H9 (cell line): ENCODE measurements around the gene GCLC. TPM values are rescaled to one million over a fixed set of nuclear protein-coding genes. Genes with fewer than 3 reads are reported as not detected.

Experiments
- DNase-seq: peaks from one replicate; pipeline ENCODE4 v3.0.0-alpha.2; 2017
- H2AFZ ChIP-seq: one replicate; pipeline ENCODE4 v1.6.1; 2013; ENCODE audit warnings: mild to moderate bottlenecking, low read length, control low read depth, moderate library complexity
- H2AK5ac ChIP-seq: 2 replicates; pipeline ENCODE4 v1.6.1; 2013; ENCODE audit warnings: low read length, control low read depth, mixed read lengths; ENCODE audit not compliant: insufficient read length
- H2BK120ac ChIP-seq: one replicate; pipeline ENCODE4 v1.6.1; 2013; ENCODE audit warnings: low read depth, mild to moderate bottlenecking, low read length, control low read depth, inconsistent platforms; ENCODE audit not compliant: poor library complexity, severe bottlenecking
- H2BK12ac ChIP-seq: 2 replicates; pipeline ENCODE4 v1.6.1; 2013; ENCODE audit warnings: low read length, control low read depth, mixed read lengths, low read depth; ENCODE audit not compliant: insufficient read length
- H2BK15ac ChIP-seq: 2 replicates; pipeline ENCODE4 v1.6.1; 2013; ENCODE audit warnings: low read depth, low read length, control low read depth
- H2BK20ac ChIP-seq: one replicate; pipeline ENCODE4 v1.6.1; 2013; ENCODE audit warnings: low read depth, mild to moderate bottlenecking, low read length, control low read depth, inconsistent platforms; ENCODE audit not compliant: poor library complexity, severe bottlenecking
- H2BK5ac ChIP-seq: 2 replicates; pipeline ENCODE4 v1.6.1; 2013; ENCODE audit warnings: low read length, control low read depth, mixed read lengths; ENCODE audit not compliant: insufficient read length
- H3K14ac ChIP-seq: 2 replicates; pipeline ENCODE4 v1.6.1; 2013; ENCODE audit warnings: low read length, control low read depth; ENCODE audit not compliant: insufficient read depth
- H3K18ac ChIP-seq: 2 replicates; pipeline ENCODE4 v1.6.1; 2013; ENCODE audit warnings: low read depth, mild to moderate bottlenecking, mixed read lengths, low read length, control low read depth; ENCODE audit not compliant: insufficient read length
- H3K23ac ChIP-seq: 2 replicates; pipeline ENCODE4 v1.6.1; 2013; ENCODE audit warnings: low read length, control low read depth, mixed read lengths, low read depth; ENCODE audit not compliant: insufficient read length
- H3K23me2 ChIP-seq: 2 replicates; pipeline ENCODE4 v1.6.1; 2013; ENCODE audit warnings: low read depth, mild to moderate bottlenecking, mixed read lengths, low read length, control low read depth; ENCODE audit not compliant: insufficient read length, poor library complexity, severe bottlenecking
- H3K27ac ChIP-seq: 2 replicates; pipeline ENCODE4 v1.5.1; 2013; ENCODE audit warnings: low read length, control low read depth, mixed read lengths, low read depth; ENCODE audit not compliant: insufficient read length
- H3K27me3 ChIP-seq: 2 replicates; pipeline ENCODE4 v1.6.1; 2013; ENCODE audit warnings: low read length, control low read depth, inconsistent platforms; ENCODE audit not compliant: insufficient read depth
- H3K4ac ChIP-seq: 2 replicates; pipeline ENCODE4 v1.6.1; 2013; ENCODE audit warnings: low read depth, mild to moderate bottlenecking, control low read depth, inconsistent platforms, low read length, moderate library complexity
- H3K4me1 ChIP-seq: 2 replicates; pipeline ENCODE4 v1.6.1; 2013; ENCODE audit warnings: low read length, control low read depth, inconsistent platforms; ENCODE audit not compliant: insufficient read depth
- H3K4me2 ChIP-seq: 2 replicates; pipeline ENCODE4 v1.6.1; 2013; ENCODE audit warnings: low read length, control low read depth, mixed read lengths; ENCODE audit not compliant: insufficient read length, insufficient read depth
- H3K56ac ChIP-seq: 2 replicates; pipeline ENCODE4 v1.6.1; 2013; ENCODE audit warnings: low read depth, mild to moderate bottlenecking, mixed read lengths, low read length, control low read depth; ENCODE audit not compliant: insufficient read length
- H3K79me1 ChIP-seq: 2 replicates; pipeline ENCODE4 v1.6.1; 2013; ENCODE audit warnings: low read depth, mild to moderate bottlenecking, moderate library complexity, low read length, control low read depth, inconsistent platforms; ENCODE audit not compliant: insufficient read depth, poor library complexity, severe bottlenecking
- H3K79me2 ChIP-seq: 2 replicates; pipeline ENCODE4 v1.6.1; 2013; ENCODE audit warnings: low read length, control low read depth, inconsistent platforms; ENCODE audit not compliant: insufficient read depth
- H3K9ac ChIP-seq: 2 replicates; pipeline ENCODE4 v1.6.1; 2013; ENCODE audit warnings: low read length, control low read depth, mixed read lengths; ENCODE audit not compliant: insufficient read length; ENCODE audit errors: extremely low read depth
- H3K9me3 ChIP-seq: one replicate; pipeline ENCODE4 v1.6.1; 2013; ENCODE audit warnings: low read depth, low read length, inconsistent platforms; ENCODE audit not compliant: control insufficient read depth
- H3T11ph ChIP-seq: one replicate; pipeline ENCODE4 v1.6.1; 2013; ENCODE audit warnings: mild to moderate bottlenecking, low read length, control low read depth, inconsistent platforms
- H4K20me1 ChIP-seq: one replicate; pipeline ENCODE4 v1.6.1; 2013; ENCODE audit not compliant: control insufficient read depth, insufficient read length, insufficient read depth
- H4K5ac ChIP-seq: 2 replicates; pipeline ENCODE4 v1.6.1; 2013; ENCODE audit warnings: low read depth, mild to moderate bottlenecking, mixed read lengths, low read length, control low read depth; ENCODE audit not compliant: insufficient read length
- H4K8ac ChIP-seq: replicated peaks from 2 replicates; pipeline ENCODE4 v1.6.1; 2013; ENCODE audit warnings: low read length, control low read depth, mixed read lengths, low read depth; ENCODE audit not compliant: insufficient read length
- H4K91ac ChIP-seq: 2 replicates; pipeline ENCODE4 v1.6.1; 2013; ENCODE audit warnings: low read depth, mild to moderate bottlenecking, moderate library complexity, mixed read lengths, low read length, control low read depth; ENCODE audit not compliant: insufficient read length
- H3K27ac Mint-ChIP-seq, 3 experiments: 2 replicates in 2 of 3; 3 replicates in 1 of 3; pipeline ENCODE4 v1.8.0; 2020 to 2021; ENCODE audit warnings: mixed read lengths in 3 of 3, mild to moderate bottlenecking in 1 of 3, moderate library complexity in 1 of 3
- H3K27me3 Mint-ChIP-seq: 2 replicates; pipeline ENCODE4 v1.8.0; 2021; ENCODE audit warnings: low read depth, mild to moderate bottlenecking, moderate library complexity, mixed read lengths
- H3K36me3 Mint-ChIP-seq, 3 experiments: 2 replicates in 2 of 3; 3 replicates in 1 of 3; pipeline ENCODE4 v1.8.0; 2020 to 2021; ENCODE audit warnings: low read depth in 3 of 3, mixed read lengths in 3 of 3; ENCODE audit not compliant: insufficient read depth in 1 of 3
- H3K4me1 Mint-ChIP-seq, 2 experiments: 2 replicates each; pipeline ENCODE4 v1.8.0; 2020; ENCODE audit warnings: mixed read lengths in 2 of 2
- H3K4me3 Mint-ChIP-seq, 2 experiments: 2 replicates in 1 of 2; 3 replicates in 1 of 2; pipeline ENCODE4 v1.8.0; 2020 to 2021; ENCODE audit warnings: mild to moderate bottlenecking in 2 of 2, mixed read lengths in 2 of 2, moderate library complexity in 1 of 2
- H3K9me3 Mint-ChIP-seq, 2 experiments: 2 replicates in 1 of 2; 3 replicates in 1 of 2; pipeline ENCODE4 v1.8.0; 2020; ENCODE audit warnings: mild to moderate bottlenecking in 2 of 2, mixed read lengths in 2 of 2, moderate library complexity in 1 of 2
- WGBS: extraction: QIAGEN DNeasy Blood & Tissue Kit; methylation state at CpG from one replicate; pipeline ENCODE4 v1.1.7; 2013; ENCODE audit warnings: missing lambda C conversion rate, low lambda C conversion rate, mixed read lengths; ENCODE audit not compliant: insufficient read length; ENCODE audit errors: extremely low coverage; 5-methylcytosine and 5-hydroxymethylcytosine counted together
- total RNA-seq: library from RNA; stranded (reverse); gene quantifications from 2 replicates; pipeline ENCODE4 v1.2.1, GENCODE V29; 2021
- TF ChIP-seq, protein P1 (sequence below): fragments of 200-600 bp; sonication (generic); conservative IDR thresholded peaks from 3 replicates; pipeline ENCODE4 v1.8.0; 2021; ENCODE audit warnings: antibody characterized with exemption, mild to moderate bottlenecking

The GCLC gene
- total RNA-seq, 1 experiment from 2014 or later, result 55.5 TPM

GRCh38 chr6:53479871-53480270 is 65.0 kb downstream of the GCLC start:
- Mint-ChIP-seq H3K4me1 (peaks cover 0 to 3% of the 10 kb centered on the region in 2 experiments; a peak in 1 of 4 replicates), H3K27ac (no peak overlapping the region), H3K36me3 (no peaks in the 10 kb centered on the region), H3K9me3 (no peaks in the 10 kb centered on the region), H3K4me3 (no peak overlapping the region), H3K27me3 (no peaks in the 10 kb centered on the region)
- Histone ChIP-seq H3K4me2 (no peak overlapping the region), H3K4me1 (no peaks in the 10 kb centered on the region), H3K27ac (no peak overlapping the region), H3K56ac (no peak overlapping the region), H2BK15ac (no peak overlapping the region), H4K8ac (no peak overlapping the region), H3K9ac (no peak overlapping the region), H3K27me3 (no peaks in the 10 kb centered on the region), H3T11ph (no peak overlapping the region), H3K14ac (no peak overlapping the region), H3K4ac (no peak overlapping the region), H2AK5ac (no peak overlapping the region), H4K91ac (no peak overlapping the region), H3K23me2 (no peaks in the 10 kb centered on the region), H4K20me1 (no peaks in the 10 kb centered on the region), H3K18ac (no peak overlapping the region), H2BK20ac (no peak overlapping the region), H3K79me2 (no peaks in the 10 kb centered on the region), H2BK5ac (no peak overlapping the region), H4K5ac (no peak overlapping the region), H2AFZ (no peak overlapping the region), H3K79me1 (no peaks in the 10 kb centered on the region), H3K9me3 (no peaks in the 10 kb centered on the region), H3K23ac (no peak overlapping the region), H2BK12ac (no peak overlapping the region), H2BK120ac (no peak overlapping the region)
- TF ChIP-seq, protein P1, sequence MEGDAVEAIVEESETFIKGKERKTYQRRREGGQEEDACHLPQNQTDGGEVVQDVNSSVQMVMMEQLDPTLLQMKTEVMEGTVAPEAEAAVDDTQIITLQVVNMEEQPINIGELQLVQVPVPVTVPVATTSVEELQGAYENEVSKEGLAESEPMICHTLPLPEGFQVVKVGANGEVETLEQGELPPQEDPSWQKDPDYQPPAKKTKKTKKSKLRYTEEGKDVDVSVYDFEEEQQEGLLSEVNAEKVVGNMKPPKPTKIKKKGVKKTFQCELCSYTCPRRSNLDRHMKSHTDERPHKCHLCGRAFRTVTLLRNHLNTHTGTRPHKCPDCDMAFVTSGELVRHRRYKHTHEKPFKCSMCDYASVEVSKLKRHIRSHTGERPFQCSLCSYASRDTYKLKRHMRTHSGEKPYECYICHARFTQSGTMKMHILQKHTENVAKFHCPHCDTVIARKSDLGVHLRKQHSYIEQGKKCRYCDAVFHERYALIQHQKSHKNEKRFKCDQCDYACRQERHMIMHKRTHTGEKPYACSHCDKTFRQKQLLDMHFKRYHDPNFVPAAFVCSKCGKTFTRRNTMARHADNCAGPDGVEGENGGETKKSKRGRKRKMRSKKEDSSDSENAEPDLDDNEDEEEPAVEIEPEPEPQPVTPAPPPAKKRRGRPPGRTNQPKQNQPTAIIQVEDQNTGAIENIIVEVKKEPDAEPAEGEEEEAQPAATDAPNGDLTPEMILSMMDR, result no peak
- no peak for DNase-seq
- no CpG with 5 or more reads among the region's 1 CpG for WGBS
